Cardiac septum (tissue), 1 donor: ENCODE data around the gene SUPT3H. TPM values are rescaled to one million over a fixed set of nuclear protein-coding genes. Genes with fewer than 3 reads are reported as not detected.
"Not testable (repeated sequence)": the region's sequence is repeated elsewhere in the genome, so short reads cannot be mapped to it uniquely, and the experiment has no call there.

Experiments used
- DNase-seq: peaks from one replicate; pipeline ENCODE4 v3.0.0-alpha.2; 2020; ENCODE audit warnings: low spot score
- intact Hi-C: fragments of 100-400 bp; cut with DNase I; formaldehyde crosslinking; loops from one replicate; pipeline ENCODE4 v1.14.0; 2022
- total RNA-seq: library from RNA; stranded (reverse); fragmentation: NEBNext Ultra II Directional; extraction: Animal tissue kit (Norgen Biotek cat#: 25700); gene quantifications from one replicate; pipeline ENCODE4 v1.2.1, GENCODE V29; 2021
- donor health status: DM: no; HTN: no; CAD: no.

SUPT3H gene
- total RNA-seq, 1 donor from 2014 or later, result 6.2 TPM

DNA sequence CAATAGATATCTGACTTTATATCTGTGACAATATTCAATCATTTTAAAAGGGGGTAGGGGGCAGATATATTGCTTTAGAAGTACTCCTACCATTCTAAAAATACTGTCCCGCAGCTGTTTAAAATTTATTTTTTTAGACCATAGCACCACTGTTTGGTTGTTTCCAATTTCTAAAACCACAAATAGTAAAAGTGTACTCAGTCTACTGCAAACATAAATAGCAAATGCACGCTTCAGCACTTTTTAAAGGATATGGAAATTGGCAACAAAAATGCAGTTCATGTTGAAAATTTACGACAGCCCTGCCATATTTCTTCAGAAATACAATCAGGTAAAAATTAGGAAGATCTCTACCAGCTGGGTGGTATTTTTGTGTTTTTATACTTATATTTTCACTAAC is 181.6 kb downstream of the SUPT3H start:
- no peak for DNase-seq
- intact Hi-C loops, result no loop called here

DNA sequence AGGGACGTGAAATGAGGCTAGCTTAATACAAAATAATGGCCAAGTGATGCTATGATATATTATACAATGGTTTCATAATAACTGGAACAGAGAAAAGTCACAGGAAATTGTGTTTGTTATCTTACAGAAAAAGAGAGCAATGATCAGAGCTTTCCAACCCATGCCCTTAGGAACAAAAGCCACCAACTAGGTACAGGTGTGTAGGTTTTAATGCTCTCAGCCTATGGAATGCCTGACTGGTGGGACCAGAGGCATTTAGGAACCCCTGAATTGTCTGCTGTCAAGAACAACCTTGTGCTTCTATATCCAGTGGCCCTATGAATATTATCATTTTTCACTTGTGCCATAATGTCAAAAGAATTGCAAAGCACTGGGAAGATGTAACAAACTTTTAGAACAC is 182.6 kb downstream of the SUPT3H start:
- no peak for DNase-seq
- intact Hi-C loops, result no loop called here

DNA sequence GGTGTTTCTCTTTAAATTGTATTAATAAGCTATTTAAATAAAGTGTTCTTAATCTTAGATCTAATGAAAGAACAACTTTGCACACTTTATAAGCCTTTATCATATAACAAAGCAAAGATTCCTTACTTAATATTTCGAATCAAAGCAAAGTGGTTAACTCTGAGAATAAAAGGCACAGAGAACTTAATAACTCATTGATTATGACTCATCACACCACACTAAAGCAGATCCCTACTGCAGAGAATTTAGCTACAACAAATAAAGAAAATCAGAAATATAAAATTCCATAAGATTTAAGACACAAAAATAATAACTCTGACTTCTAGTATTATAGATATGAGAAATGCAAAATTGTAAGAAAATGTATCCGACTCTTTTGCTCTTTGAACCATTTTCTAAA is 185.2 kb downstream of the SUPT3H start:
- intact Hi-C loops, result no loop called here
- DNase-seq, result no peak

DNA sequence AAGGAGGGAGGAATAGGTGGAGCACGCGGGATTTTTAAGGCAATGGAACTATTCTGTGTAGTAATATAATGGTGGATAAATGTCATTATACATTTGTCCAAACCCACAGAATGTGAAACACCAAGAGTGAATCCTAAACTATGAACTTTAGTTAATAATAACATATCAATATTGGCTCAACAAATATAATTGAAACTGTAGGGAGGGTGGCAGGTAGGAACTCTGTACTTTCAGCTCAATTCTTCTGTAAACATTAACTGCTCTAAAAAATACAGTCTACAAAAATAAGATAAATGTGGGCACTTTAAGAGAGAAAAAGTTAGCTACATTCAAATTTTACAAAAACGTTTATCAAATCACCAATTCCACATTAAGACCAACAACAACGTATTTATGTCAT is 186.3 kb downstream of the SUPT3H start:
- intact Hi-C loops, result no loop called here

DNA sequence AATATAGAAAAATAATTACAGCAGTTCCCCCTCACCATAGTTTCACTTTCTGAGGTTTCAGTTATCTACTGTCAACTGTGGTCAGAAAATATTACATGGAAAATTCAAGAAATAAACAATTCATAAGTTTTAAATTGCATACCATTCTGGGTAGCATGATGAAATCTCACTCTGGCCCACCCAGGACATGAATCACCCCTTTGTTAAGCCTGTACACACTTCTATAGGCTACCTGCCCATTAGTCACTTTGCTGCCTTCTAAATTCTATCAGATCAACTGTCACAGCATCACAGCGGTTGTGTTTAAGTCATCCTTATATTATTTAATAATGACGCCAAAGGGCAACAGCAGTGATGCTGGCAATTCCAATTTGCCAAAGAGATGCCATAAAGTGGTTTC is 189.9 kb downstream of the SUPT3H start:
- no peak for DNase-seq
- intact Hi-C loops, result no loop called here

More for the DNA sequence above, 186.3 kb downstream of the SUPT3H start:
- DNase-seq, result no peak

DNA sequence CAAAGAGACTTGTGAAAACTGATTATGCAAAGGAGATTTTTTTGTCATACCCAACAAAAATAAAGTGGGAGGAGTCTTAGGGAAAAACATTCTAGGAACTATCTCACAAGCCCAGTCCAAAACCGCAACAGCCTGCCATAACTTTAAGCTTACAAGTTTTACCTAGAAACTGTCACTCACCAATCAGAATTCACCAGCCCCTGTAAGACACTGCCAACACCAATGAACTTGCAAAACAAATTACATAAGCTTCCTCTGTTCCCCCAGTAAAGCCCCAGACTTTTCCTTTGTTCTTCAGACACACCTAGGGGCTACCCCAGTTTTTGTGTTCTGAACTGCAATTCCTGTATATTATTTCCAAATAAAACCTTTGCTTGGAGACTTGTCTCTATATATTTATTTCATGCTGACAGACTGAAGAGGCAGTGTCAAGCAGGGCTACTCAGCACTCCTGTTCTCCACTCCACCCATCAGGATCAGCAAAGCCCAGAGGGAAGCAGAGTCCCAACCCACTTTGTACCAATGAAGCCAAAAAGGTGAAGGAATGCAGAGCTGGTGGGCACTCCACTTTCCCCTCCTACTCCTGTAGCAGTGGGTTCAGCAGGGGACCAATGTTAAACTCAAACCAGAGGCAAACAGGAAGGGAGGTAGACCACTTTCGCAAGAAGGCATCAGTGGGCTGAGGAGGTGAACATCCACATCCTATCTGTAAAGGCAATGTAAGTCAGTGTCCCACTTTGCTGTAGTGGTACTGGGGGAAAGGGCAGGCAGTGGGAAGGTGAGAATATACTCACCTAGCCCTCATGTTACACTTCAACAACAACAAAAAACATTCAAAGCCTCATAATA is 192.1 kb downstream of the SUPT3H start:
- intact Hi-C loops, result no loop called here
- DNase-seq, result no peak

DNA sequence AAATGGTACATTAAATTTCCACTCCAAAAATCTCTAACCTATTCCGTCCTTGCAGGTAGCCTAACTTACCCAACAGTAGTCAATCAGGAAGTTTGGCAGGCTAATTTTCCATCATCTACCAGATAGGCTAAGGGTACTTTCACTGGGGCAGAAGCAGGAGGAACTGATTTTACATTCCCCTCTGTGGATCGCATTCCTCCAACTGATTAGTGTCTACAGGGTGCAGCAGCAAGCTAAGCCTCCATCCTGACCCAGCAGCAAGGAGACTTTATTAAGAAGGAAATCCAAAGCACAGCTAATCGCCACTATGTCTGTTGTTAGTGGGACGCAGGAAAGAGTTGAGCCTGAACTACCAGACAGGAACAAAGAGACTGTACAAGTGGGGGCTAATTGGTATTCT is 192.8 kb downstream of the SUPT3H start:
- intact Hi-C loops, result no loop called here
- DNase-seq, result no peak

DNA sequence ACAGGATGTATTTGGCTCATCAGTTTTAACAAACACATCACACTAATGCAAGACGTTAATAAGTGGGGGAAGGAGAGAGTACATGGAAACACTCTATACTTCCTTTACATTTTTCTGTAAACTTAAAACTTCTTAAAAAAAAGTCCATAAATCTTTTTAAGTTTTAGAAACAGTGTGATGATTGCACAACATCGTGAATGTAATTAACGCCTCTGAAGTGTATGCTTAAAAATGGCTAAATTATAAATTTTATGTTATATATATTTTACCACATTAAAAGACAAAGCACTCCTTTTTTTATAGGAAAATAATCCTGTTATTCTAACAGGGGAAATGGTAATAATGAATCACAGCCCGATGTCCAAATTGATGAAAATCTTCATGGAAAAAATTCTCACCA is 193.7 kb downstream of the SUPT3H start:
- intact Hi-C loops, result no loop called here
- no peak for DNase-seq

DNA sequence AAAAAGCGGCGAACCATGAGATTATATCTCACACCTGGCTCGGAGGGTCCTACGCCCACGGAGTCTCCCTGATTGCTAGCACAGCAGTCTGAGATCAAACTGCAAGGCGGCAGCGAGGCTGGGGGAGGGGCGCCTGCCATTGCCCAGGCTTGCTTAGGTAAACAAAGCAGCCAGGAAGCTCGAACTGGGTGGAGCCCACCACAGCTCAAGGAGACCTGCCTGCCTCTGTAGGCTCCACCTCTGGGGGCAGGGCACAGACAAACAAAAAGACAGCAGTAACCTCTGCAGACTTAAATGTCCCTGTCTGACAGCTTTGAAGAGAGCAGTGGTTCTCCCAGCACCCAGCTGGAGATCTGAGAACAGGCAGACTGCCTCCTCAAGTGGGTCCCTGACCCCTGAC is 201.4 kb downstream of the SUPT3H start:
- DNase-seq, intact Hi-C loops: not testable (repeated sequence)

DNA sequence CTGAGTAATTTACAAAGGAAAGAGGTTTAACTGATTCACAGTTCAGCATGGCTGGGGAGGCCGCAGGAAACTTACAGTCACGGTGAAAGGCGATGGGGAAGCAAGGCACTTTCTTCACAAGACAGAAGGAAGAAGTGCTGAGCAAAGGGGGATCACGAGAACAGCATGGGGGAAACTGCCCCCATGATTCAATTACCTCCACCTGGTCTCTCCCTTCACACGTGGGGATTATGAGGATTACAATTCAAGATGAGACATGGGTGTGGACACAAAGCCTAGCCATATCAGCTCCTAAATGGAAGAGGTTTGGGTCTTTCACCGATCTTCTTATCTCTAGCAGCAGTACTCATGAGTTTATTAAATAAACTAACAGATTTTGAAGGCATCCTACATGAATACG is 202.5 kb downstream of the SUPT3H start:
- intact Hi-C loops, result no loop called here
- no peak for DNase-seq

DNA sequence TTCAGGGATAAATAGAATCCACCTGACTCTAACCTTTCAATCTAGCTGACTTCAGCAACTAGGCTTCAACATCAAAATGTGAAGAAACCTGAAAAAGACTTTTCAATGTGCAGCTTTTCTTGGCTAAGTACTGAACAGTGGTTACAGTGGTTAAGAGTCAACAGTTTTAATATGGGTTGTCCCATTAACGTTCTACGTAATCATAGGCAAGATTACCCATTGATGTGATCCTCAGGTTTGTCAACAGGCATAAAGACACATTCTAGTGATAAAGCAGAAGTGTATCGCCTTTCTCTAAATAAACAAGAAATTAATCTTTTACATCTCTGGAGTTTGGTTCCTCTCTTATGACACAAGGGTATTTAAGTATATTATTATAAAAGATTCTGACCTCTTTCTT is 203.7 kb downstream of the SUPT3H start:
- intact Hi-C loops, result no loop called here
- DNase-seq, result no peak

DNA sequence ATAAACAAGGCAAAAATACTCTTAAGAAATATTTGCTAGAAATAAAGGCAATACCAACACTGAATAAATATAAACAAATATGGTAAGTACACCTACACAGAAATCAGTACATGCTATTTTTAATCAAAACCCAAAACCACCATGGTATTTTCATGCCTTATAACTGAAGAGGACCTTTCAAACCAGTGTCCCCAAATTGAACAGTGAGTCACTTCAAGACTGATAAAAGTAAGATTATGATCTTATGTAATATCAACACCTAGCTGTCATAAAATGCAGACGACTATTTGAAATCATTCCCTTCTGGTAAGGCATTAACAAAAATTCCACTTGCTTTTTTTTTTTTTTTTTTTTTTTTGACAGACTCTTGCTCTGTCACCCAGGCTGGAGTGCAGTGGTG is 206.4 kb downstream of the SUPT3H start:
- intact Hi-C loops, result no loop called here
- no peak for DNase-seq

DNA sequence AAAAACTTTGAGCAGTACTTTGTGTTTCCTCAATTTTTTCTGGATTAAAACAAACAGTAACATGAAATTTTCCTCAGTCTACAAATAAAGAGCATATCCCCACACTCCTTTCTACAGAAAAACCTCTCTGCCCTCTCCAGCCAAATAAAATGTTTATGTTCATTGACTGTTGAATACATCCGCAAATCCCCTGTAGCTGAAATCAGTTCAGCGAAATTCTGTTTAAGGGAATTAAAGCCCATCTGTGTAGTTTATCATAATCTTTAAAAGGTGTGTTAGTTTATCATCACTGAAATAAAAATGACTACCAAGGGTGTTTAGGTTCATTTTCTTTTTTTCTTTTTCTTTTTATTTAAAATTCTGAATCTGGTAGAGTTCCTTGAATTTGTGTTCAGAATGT is 207.4 kb downstream of the SUPT3H start:
- intact Hi-C loops, result no loop called here
- DNase-seq, result no peak

DNA sequence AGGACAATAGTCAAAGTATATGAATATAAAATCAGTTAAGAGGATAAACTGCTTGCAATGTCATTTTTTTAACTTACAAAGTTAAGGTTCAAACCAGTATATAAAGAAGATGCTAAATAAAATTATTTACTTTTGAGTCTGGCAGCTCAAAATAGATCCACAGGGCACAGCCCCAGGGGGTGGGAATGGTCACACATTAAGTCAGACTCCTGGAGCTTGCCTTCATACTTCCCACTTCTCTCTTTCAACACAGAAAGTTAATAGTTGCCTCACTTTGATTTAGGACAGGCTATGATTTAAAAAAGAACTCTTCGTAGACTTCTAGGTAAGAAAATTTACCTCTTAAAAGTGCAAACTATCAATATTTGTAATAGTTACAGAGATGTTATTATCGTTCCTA is 207.9 kb downstream of the SUPT3H start:
- intact Hi-C loops, result no loop called here
- DNase-seq, result no peak

DNA sequence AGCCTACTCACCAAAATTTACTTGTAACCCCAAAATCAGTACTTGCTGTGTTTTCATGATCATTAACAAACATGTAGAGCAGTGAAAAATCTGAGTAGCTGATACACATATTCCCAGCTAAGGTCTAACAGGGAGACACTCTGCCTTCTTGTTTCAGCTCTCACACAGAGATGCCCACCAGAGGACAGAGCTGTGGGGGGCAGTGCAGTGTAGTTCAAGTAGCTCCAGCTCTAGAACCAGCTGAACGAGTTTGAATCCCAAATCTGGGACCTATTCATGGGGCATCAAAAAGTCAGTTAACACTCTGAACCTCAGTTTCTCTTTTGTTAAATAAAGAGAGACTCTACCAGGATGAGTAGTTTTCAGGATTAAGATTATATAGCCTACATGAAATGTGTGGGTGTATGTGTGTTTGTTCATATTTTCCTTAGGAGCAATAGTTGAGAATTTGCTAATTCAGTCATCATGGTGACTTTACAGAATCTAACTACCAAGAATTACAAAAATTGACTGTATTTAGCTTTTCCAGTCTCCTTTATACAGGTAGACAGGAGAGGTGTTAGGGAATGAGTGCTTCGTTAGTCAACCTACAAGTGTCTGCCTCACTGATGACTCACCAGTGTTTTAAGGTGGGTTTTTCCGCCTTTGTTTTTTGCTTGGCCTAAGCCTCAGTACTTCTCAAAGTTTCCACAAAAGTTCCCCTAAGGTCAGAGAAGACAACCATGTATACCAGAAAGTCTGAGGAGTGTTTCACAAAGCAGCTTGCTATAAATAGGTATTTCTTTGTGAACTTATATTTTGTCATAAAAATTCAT is 213.6 kb downstream of the SUPT3H start:
- DNase-seq, result no peak
- intact Hi-C loops, result no loop called here

DNA sequence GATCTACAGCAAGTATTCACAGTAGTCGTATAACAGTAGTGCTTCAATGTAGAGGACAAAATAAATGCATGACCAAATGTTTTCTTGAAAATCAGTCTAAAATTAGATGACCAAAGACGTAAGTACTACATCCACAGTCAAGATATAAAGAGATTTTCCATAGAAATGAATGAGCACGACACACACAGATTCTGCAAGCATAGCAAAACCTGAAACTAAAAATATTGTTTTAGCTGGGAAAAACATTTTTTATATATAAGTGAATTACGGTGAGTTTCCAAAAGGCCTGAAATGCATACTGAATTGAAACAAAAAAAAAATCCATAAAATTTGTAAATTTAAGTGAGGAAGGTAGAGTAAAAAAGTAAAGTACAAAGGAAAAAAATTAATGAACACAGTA is 217.4 kb downstream of the SUPT3H start:
- no peak for DNase-seq
- intact Hi-C loops, result no loop called here

DNA sequence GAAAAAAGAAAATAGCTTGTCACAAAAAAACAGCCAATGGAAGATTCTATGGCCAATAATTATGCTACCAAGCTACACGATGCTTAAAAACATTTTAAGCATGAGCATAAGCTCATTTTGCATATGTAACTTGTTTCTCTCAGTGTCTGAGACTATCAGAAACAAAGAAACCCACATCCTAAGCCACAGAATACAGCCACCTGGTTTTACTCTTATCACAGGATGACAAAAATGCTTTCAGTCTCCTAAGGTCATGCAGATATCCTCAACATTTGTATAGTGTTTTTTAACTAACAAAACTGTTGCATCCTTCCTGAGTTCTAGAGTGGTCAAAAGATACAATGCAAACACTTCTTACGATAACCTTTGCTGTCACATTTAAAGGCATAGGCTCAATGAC is 221.7 kb downstream of the SUPT3H start:
- intact Hi-C loops, result no loop called here
- no peak for DNase-seq

DNA sequence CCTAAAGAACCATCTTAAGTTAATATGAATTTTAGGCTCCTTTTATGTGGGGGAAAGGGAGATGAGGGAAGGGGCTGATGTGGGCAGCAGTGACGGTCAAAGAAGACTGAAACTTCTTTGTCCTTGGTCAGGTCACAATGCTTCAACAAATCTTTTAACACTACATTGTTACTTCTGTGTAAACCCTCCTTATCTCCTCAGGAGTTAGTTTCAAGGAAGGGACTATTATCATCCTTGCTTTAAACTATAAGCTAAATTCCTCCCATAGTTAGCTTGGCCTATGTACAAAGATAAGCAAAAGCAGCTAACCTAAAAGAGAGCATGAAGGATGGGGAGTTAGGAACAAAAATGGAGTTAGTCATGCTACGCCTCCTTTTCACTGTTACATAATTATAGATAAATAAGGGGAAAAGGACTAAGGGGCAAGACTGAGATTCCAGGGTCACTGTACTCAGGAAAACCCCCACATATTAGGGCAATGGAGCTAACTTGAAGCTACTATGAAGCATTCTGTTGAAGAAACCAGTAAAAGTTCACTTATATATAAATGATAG is 222.3 kb downstream of the SUPT3H start:
- intact Hi-C loops, result no loop called here
- DNase-seq, result no peak

DNA sequence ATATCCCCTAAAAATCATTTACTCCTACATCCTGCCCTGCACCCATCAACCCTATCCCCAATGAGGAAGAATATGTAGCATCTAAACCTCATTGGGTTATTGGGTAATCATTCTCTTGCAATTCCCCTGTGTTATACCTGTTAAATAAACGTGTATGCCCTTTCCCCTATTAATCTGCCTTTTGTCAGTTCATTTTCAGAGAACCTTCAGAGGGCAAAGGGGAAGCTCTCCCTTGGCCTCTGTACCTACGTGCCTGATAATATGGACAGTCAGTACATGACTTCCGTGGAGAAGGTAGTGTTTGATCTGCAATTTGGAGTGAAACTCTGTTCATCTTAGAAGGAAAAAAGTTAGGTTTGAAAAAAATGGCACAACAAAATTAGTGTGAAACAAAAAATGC is 223.1 kb downstream of the SUPT3H start:
- no peak for DNase-seq
- intact Hi-C loops, result no loop called here

DNA sequence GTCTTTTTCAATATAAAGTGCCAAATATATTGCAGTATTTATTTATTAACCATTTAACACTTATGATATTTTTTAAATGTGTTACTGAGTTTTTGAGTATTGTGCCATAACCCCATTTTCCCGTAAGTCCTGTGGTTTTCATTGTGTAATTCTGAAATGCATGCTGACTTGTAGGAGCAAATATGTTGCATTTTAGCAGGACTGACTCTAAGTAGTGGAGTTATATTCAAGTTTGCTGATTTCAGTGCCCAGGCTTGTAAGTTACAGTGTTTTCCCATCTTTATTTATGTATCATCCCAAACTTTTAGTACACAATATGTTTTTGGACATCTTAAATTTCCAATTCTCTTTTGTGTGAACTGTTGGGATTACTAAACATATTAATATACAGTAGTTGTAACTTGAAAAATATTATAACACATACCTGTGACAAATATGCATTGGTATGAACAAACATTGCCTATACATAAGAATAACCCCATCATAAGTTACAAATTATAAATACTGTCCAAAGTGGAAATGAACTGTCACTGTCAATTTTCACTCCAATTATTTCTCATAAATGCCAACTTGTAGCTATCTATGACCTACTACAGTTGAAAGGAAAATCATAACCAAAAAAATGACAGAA is 228.9 kb downstream of the SUPT3H start:
- intact Hi-C loops, result no loop called here
- no peak for DNase-seq
